MM.1S (cell line): Measurements from ENCODE around the gene TUBA8.

ENCODE experiments used
- DNase-seq: peaks from one replicate; pipeline ENCODE4 v3.0.0-alpha.2; 2015
- H2AFZ ChIP-seq: fragments of 300-600 bp; sonication (generic); 2 replicates; pipeline ENCODE4 v1.6.0; 2016; ENCODE audit warnings: antibody characterized with exemption, low read length
- H3F3A ChIP-seq: fragments of 300-600 bp; sonication (generic); 2 replicates; pipeline ENCODE4 v1.6.1; 2016; ENCODE audit warnings: mild to moderate bottlenecking, antibody characterized with exemption, low read length, moderate library complexity, mixed read lengths; ENCODE audit not compliant: insufficient read depth
- H3K27ac ChIP-seq: fragments of 300-600 bp; sonication (generic); 2 replicates; pipeline ENCODE4 v1.5.1; 2016; ENCODE audit warnings: mild to moderate bottlenecking, low read length
- H3K27me3 ChIP-seq: fragments of 300-600 bp; sonication (generic); replicated peaks from 2 replicates; pipeline ENCODE4 v1.6.0; 2016; ENCODE audit warnings: low read length; ENCODE audit not compliant: insufficient read depth
- H3K36me3 ChIP-seq: fragments of 300-600 bp; sonication (generic); replicated peaks from 2 replicates; pipeline ENCODE4 v1.6.1; 2016; ENCODE audit warnings: mild to moderate bottlenecking, low read length, mixed read lengths; ENCODE audit not compliant: insufficient read depth
- H3K4me1 ChIP-seq: fragments of 300-600 bp; sonication (generic); 2 replicates; pipeline ENCODE4 v1.6.1; 2016; ENCODE audit warnings: low read length, mixed read lengths
- H3K4me2 ChIP-seq: fragments of 300-600 bp; sonication (generic); 2 replicates; pipeline ENCODE4 v1.6.0; 2016; ENCODE audit warnings: low read depth, low read length
- H3K4me3 ChIP-seq: fragments of 300-600 bp; sonication (generic); 2 replicates; pipeline ENCODE4 v1.5.1; 2016; ENCODE audit warnings: low read length, mixed read lengths
- H3K79me2 ChIP-seq: fragments of 300-600 bp; sonication (generic); 2 replicates; pipeline ENCODE4 v1.6.1; 2016; ENCODE audit warnings: mixed run types, low read length, mixed read lengths
- H3K9ac ChIP-seq: fragments of 300-600 bp; sonication (generic); 2 replicates; pipeline ENCODE4 v1.6.1; 2016; ENCODE audit warnings: low read length, mixed read lengths
- H3K9me2 ChIP-seq: fragments of 300-600 bp; sonication (generic); replicated peaks from 2 replicates; pipeline ENCODE4 v1.6.1; 2016; ENCODE audit warnings: mild to moderate bottlenecking, low read length, mixed read lengths; ENCODE audit not compliant: insufficient read depth
- H3K9me3 ChIP-seq: fragments of 300-600 bp; sonication (generic); replicated peaks from 2 replicates; pipeline ENCODE4 v1.6.1; 2016; ENCODE audit warnings: mild to moderate bottlenecking, low read length, mixed read lengths; ENCODE audit not compliant: insufficient read depth
- H4K20me1 ChIP-seq: fragments of 300-600 bp; sonication (generic); 2 replicates; pipeline ENCODE4 v1.6.1; 2016; ENCODE audit warnings: mild to moderate bottlenecking, low read length, moderate library complexity, mixed read lengths; ENCODE audit not compliant: insufficient read depth
- CTCF ChIP-seq: fragments of 300-600 bp; sonication (generic); IDR thresholded peaks from 2 replicates; pipeline ENCODE4 v1.5.1; 2016; ENCODE audit warnings: antibody characterized with exemption, low read length, mixed read lengths
- EZH2 ChIP-seq: fragments of 300-600 bp; sonication (generic); optimal IDR thresholded peaks from 2 replicates; pipeline ENCODE3; 2017; ENCODE audit warnings: low read depth, mild to moderate bottlenecking, antibody characterized with exemption, low read length, mixed read lengths
- EZH2phosphoT487 ChIP-seq: fragments of 300-600 bp; sonication (generic); IDR thresholded peaks from 2 replicates; pipeline ENCODE4 v1.6.1; 2018; ENCODE audit warnings: antibody characterized with exemption, low read length

Gene TUBA8

GRCh38 chr22:18096823-18097222, 13.8 kb upstream of the TUBA8 start:
- peaks cover 5% of the 10 kb centered on the region for H3K4me1 ChIP-seq
- H3K27me3 ChIP-seq: no peaks in the 10 kb centered on the region
- H3K9me2 ChIP-seq: no peaks in the 10 kb centered on the region
- H4K20me1 ChIP-seq: no peaks in the 10 kb centered on the region
- H3K9ac ChIP-seq: no peak overlapping the region
- H3K4me3 ChIP-seq: no peak overlapping the region
- H2AFZ ChIP-seq: no peak overlapping the region
- DNase-seq: no peak
- H3F3A ChIP-seq: peaks cover under 1% of the 10 kb centered on the region; the same call in 1 of the 2 replicates
- no peaks in the 10 kb centered on the region for H3K36me3 ChIP-seq
- TF ChIP-seq EZH2phosphoT487 (no peak), CTCF (no peak), EZH2 (no peak)
- H3K9me3 ChIP-seq: no peaks in the 10 kb centered on the region
- no peak overlapping the region for H3K4me2 ChIP-seq
- H3K79me2 ChIP-seq: no peaks in the 10 kb centered on the region
- H3K27ac ChIP-seq: no peak overlapping the region

- no peaks in the 10 kb centered on the region for H3K4me1 ChIP-seq
- no peak for TF ChIP-seq CTCF
- no peak for TF ChIP-seq EZH2
- TF ChIP-seq EZH2phosphoT487: no peak
- no peaks in the 10 kb centered on the region for H3K9me2 ChIP-seq
- no peak for DNase-seq
- H3K79me2 ChIP-seq: no peaks in the 10 kb centered on the region
- H3K4me2 ChIP-seq: no peak overlapping the region
- no peak overlapping the region for H3K4me3 ChIP-seq
- no peak overlapping the region for H3K9ac ChIP-seq
- H3F3A ChIP-seq: no peaks in the 10 kb centered on the region
- H2AFZ ChIP-seq: no peak overlapping the region
- H4K20me1 ChIP-seq: no peaks in the 10 kb centered on the region
- no peaks in the 10 kb centered on the region for H3K36me3 ChIP-seq
- no peaks in the 10 kb centered on the region for H3K27me3 ChIP-seq
- H3K27ac ChIP-seq: no peak overlapping the region
- H3K9me3 ChIP-seq: no peaks in the 10 kb centered on the region
Measured at GRCh38 chr22:18100781-18101180, 9.8 kb upstream of the TUBA8 start.

- H3K4me3 ChIP-seq: no peak overlapping the region
- H2AFZ ChIP-seq: no peak overlapping the region
- TF ChIP-seq EZH2phosphoT487 (no peak), CTCF (no peak), EZH2 (no peak)
- no peaks in the 10 kb centered on the region for H3K27me3 ChIP-seq
- H3K27ac ChIP-seq: no peak overlapping the region
- H3K79me2 ChIP-seq: no peaks in the 10 kb centered on the region
- H3K4me1 ChIP-seq: no peaks in the 10 kb centered on the region
- no peaks in the 10 kb centered on the region for H3F3A ChIP-seq
- no peak for DNase-seq
- H4K20me1 ChIP-seq: no peaks in the 10 kb centered on the region
- H3K4me2 ChIP-seq: no peak overlapping the region
- H3K9me3 ChIP-seq: no peaks in the 10 kb centered on the region
- no peaks in the 10 kb centered on the region for H3K36me3 ChIP-seq
- no peaks in the 10 kb centered on the region for H3K9me2 ChIP-seq
- H3K9ac ChIP-seq: no peak overlapping the region
Measured at GRCh38 chr22:18101536-18101935, 9.1 kb upstream of the TUBA8 start.
